K562 (cell line): ENCODE measurements around the gene PEX5. TPM values are rescaled to one million over a fixed set of nuclear protein-coding genes. Genes with fewer than 3 reads are reported as not detected.

Source experiments
- ATAC-seq: fragments of 200-7000 bp; cut with Tn5 transposase; 3 replicates; pipeline ENCODE4 v1.9.1; 2020; ENCODE audit warnings: moderate library complexity
- BruUV-seq: library from RNA; stranded (reverse); fragments of 400-500 nt; replicated peaks from 2 replicates; lab custom pipeline; 2021; lab: Mats Ljungman, UMichigan
- CTCF ChIA-PET: fragments of 300-600 bp; formaldehyde crosslinking; extraction: SDS; loops from one replicate; lab custom pipeline; 2021; ENCODE audit warnings: low intra/inter-chr PET ratio; lab: Yijun Ruan, JAX
- POLR2A ChIA-PET: fragments of 300-600, 350-650 bp; sonication (Branson Sonifier 250); formaldehyde crosslinking; extraction: SDS; loops from one replicate; lab custom pipeline; 2021; ENCODE audit warnings: antibody characterized with exemption, inconsistent platforms; lab: Yijun Ruan, JAX
- DNase-seq, 4 experiments: peaks; one replicate each; pipeline versions ENCODE4 v3.0.0 to v3.0.0-alpha.2; 2011 to 2018; ENCODE audit warnings: low spot score in 3 of 4, mixed read lengths in 3 of 4; ENCODE audit errors: extremely low read depth in 1 of 4
- FAIRE-seq: peaks from 2 replicates; lab custom pipeline; 2011; peaks lifted over from hg19 to GRCh38; lab: Jason Lieb, UNC
- H2AFZ ChIP-seq: 2 replicates; pipeline ENCODE4 v1.6.0; 2011; ENCODE audit warnings: low read depth, low read length, control low read depth, inconsistent platforms
- H3K27ac ChIP-seq: fragments of 200-600 bp; 3 replicates; pipeline ENCODE4 v1.8.0; 2011; ENCODE audit warnings: low read depth, mild to moderate bottlenecking, control low read depth, inconsistent platforms, low read length, moderate library complexity, mixed read lengths; ENCODE audit errors: extremely low read depth
- H3K27me3 ChIP-seq, 2 experiments: fragments of 300-600 bp in 1 of 2; 2 replicates in 1 of 2; 3 replicates in 1 of 2; pipeline versions ENCODE4 v1.6.0 to v1.8.0; 2011; ENCODE audit warnings: inconsistent platforms in 2 of 2, low read length in 2 of 2, mild to moderate bottlenecking in 1 of 2, mixed read lengths in 1 of 2, moderate library complexity in 1 of 2; ENCODE audit not compliant: control insufficient read depth in 2 of 2, insufficient read depth in 2 of 2
- H3K36me3 ChIP-seq: fragments of 300-600 bp; 3 replicates; pipeline ENCODE4 v1.8.0; 2011; ENCODE audit warnings: mild to moderate bottlenecking, low read length, inconsistent platforms; ENCODE audit not compliant: control insufficient read depth, insufficient read depth
- H3K4me1 ChIP-seq, 2 experiments: fragments of 200-600 bp in 1 of 2; replicated peaks in 1 of 2; 2 replicates in 1 of 2; 3 replicates in 1 of 2; pipeline versions ENCODE4 v1.5.1 to v1.8.0; 2011; ENCODE audit warnings: inconsistent platforms in 2 of 2, low read length in 2 of 2, mild to moderate bottlenecking in 1 of 2, mixed read lengths in 1 of 2, moderate library complexity in 1 of 2; ENCODE audit not compliant: control insufficient read depth in 2 of 2, insufficient read depth in 2 of 2
- H3K4me2 ChIP-seq: 2 replicates; pipeline ENCODE4 v1.6.1; 2011; ENCODE audit warnings: low read length, control low read depth, inconsistent platforms, mixed read lengths; ENCODE audit not compliant: insufficient read depth
- H3K4me3 ChIP-seq: fragments of 200-600 bp; sonication (generic), shearing (Covaris generic); 2 replicates; pipeline ENCODE4 v1.5.1; 2016; ENCODE audit warnings: control low read depth, inconsistent platforms
- H3K79me2 ChIP-seq: fragments of 200-600 bp; 3 replicates; pipeline ENCODE4 v1.8.0; 2011; ENCODE audit warnings: low read length, inconsistent platforms; ENCODE audit not compliant: control insufficient read depth, insufficient read depth
- H3K9ac ChIP-seq, 2 experiments: 2 replicates each; pipeline versions ENCODE4 v1.6.0 to v1.6.1; 2011; ENCODE audit warnings: low read depth in 2 of 2, low read length in 2 of 2, control low read depth in 1 of 2, inconsistent platforms in 1 of 2, mild to moderate bottlenecking in 1 of 2, mixed read lengths in 1 of 2; ENCODE audit not compliant: insufficient read depth in 1 of 2
- H3K9me1 ChIP-seq: one replicate; pipeline ENCODE4 v1.6.0; 2011; ENCODE audit warnings: inconsistent platforms, mild to moderate bottlenecking, low read length, moderate library complexity; ENCODE audit not compliant: control insufficient read depth, insufficient read depth
- H3K9me3 ChIP-seq: replicated peaks from 2 replicates; pipeline ENCODE4 v1.5.1; 2011; ENCODE audit warnings: low read depth, low read length, inconsistent platforms; ENCODE audit not compliant: control insufficient read depth, insufficient read depth
- H4K20me1 ChIP-seq: replicated peaks from 2 replicates; pipeline ENCODE4 v1.6.1; 2011; ENCODE audit warnings: low read length, inconsistent platforms, mixed read lengths; ENCODE audit not compliant: control insufficient read depth, insufficient read depth
- ARID3A ChIP-seq: IDR thresholded peaks from 2 replicates; pipeline ENCODE4 v1.6.1; 2012; ENCODE audit warnings: low read depth, low read length, improper control_type of control experiment, borderline replicate concordance
- CEBPB ChIP-seq: fragments of 450-650 bp; IDR thresholded peaks from 2 replicates; pipeline ENCODE4 v1.6.1; 2016; ENCODE audit warnings: missing genetic modification characterization, missing compliant biosample characterization
- E2F8 ChIP-seq: fragments of 450-650 bp; IDR thresholded peaks from 2 replicates; pipeline ENCODE4 v1.7.1; 2018; ENCODE audit warnings: mild to moderate bottlenecking, low read depth; ENCODE audit not compliant: partially characterized antibody
- FOXK2 ChIP-seq, 2 experiments: fragments of 450-650 bp; IDR thresholded peaks in 1 of 2; conservative IDR thresholded peaks in 1 of 2; 2 replicates each; pipeline ENCODE4 v1.6.1; 2016; ENCODE audit warnings: low read depth in 2 of 2, mild to moderate bottlenecking in 1 of 2
- KHSRP ChIP-seq: fragments of 450-650 bp; IDR thresholded peaks from 2 replicates; pipeline ENCODE4 v1.6.1; 2017
- MAFG ChIP-seq: fragments of 450-650 bp; conservative IDR thresholded peaks from 2 replicates; pipeline ENCODE4 v1.6.1; 2016; ENCODE audit warnings: missing genetic modification characterization, missing compliant biosample characterization
- MAZ ChIP-seq, 2 experiments: fragments of 450-650 bp in 1 of 2; sonication (generic) in 1 of 2; formaldehyde crosslinking; IDR thresholded peaks in 1 of 2; conservative IDR thresholded peaks in 1 of 2; 2 replicates each; pipeline versions ENCODE4 v1.4.0 to v1.5.0; 2020; ENCODE audit warnings: mild to moderate bottlenecking in 1 of 2, missing genetic modification reagents in 1 of 2
- SAFB ChIP-seq: fragments of 200-400 bp; formaldehyde crosslinking; IDR thresholded peaks from 2 replicates; pipeline ENCODE4 v1.6.1; 2017; ENCODE audit warnings: low read depth, low read length, borderline replicate concordance
- TBL1XR1 ChIP-seq, 2 experiments: IDR thresholded peaks; 2 replicates each; pipeline ENCODE4 v1.6.1; 2012; ENCODE audit warnings: improper control_type of control experiment in 2 of 2, low read length in 2 of 2, mild to moderate bottlenecking in 1 of 2
- TCF3 ChIP-seq: sonication (generic); formaldehyde crosslinking; IDR thresholded peaks from 2 replicates; pipeline ENCODE4 v1.4.0; 2020; ENCODE audit warnings: mild to moderate bottlenecking, missing genetic modification reagents
- ZNF57 ChIP-seq: fragments of 450-650 bp; formaldehyde crosslinking; IDR thresholded peaks from 2 replicates; pipeline ENCODE4 v1.4.0; 2020; ENCODE audit warnings: mild to moderate bottlenecking, moderate library complexity
- ZNF639 ChIP-seq, 2 experiments: fragments of 200-800 bp in 1 of 2; sonication (Bioruptor generic) in 1 of 2; sonication (generic) in 1 of 2; formaldehyde crosslinking in 1 of 2; IDR thresholded peaks in 1 of 2; conservative IDR thresholded peaks in 1 of 2; 2 replicates each; pipeline versions ENCODE4 v1.5.0 to v1.6.1; 2016 to 2020; ENCODE audit warnings: missing compliant biosample characterization in 1 of 2, missing genetic modification characterization in 1 of 2, missing genetic modification reagents in 1 of 2
- ZNF764 ChIP-seq: fragments of 250-450 bp; sonication (Bioruptor Pico); IDR thresholded peaks from 2 replicates; pipeline ENCODE4 v1.4.0; 2020; ENCODE audit warnings: low read depth, mild to moderate bottlenecking, moderate library complexity
- WGBS: fragments of 100-300 bp; shearing (Covaris generic); methylation state at CpG from one replicate; pipeline ENCODE4 v1.1.6; 2016; ENCODE audit warnings: low coverage, mixed read lengths; ENCODE audit not compliant: insufficient coverage; ENCODE audit errors: missing lambda C conversion rate; 5-methylcytosine and 5-hydroxymethylcytosine counted together
- in situ Hi-C: fragments of 300-500 bp; cut with MboI; formaldehyde crosslinking; loops from 4 replicates; pipeline ENCODE4 v1.15.0; 2018; ENCODE audit warnings: inconsistent platforms, mixed read lengths
- intact Hi-C: fragments of 100-400 bp; cut with micrococcal nuclease; formaldehyde crosslinking; loops from 2 replicates; pipeline ENCODE4 v1.14.2; 2022
- polyA plus RNA-seq, 8 experiments: library from polyadenylated mRNA; depleted of rRNA in 4 of 8; stranded (reverse) in 5 of 8; unstranded in 3 of 8; fragments of >200 nt; fragmentation: Nextera tagmentation in 2 of 8; fragmentation: Illumina TruSeq in 1 of 8; extraction: Ambion mirVana in 2 of 8; extraction: Trizol in 1 of 8; gene quantifications; 2 replicates each; pipeline versions ENCODE4 v1.2.1 to v1.2.3, GENCODE V29; 2011 to 2014; ENCODE audit warnings: inconsistent platforms in 1 of 8, missing spikeins in 1 of 8
- total RNA-seq, 7 experiments: library from RNA; depleted of rRNA in 6 of 7; stranded (reverse); fragments of >200 nt in 6 of 7; fragmentation: Illumina TruSeq in 2 of 7; extraction: Trizol in 2 of 7; gene quantifications; 2 replicates each; pipeline versions ENCODE4 v1.2.1 to v1.2.3, GENCODE V29; 2011 to 2021; ENCODE audit warnings: low replicate concordance in 1 of 7

The PEX5 gene
- total and polyA plus RNA-seq, 9 of the 15 experiments (the other 6 are each of a cell fraction or from before 2014, with no cell fraction given) = 1.4 to 26.1 (median 14.0) TPM

GRCh38 chr12:7242176-7243101 lies 53.0 kb downstream of the PEX5 start:
- peak overlapping the region; percentile 49; the same call in 1 of the 3 replicates for H3K27ac ChIP-seq
- FAIRE-seq = peak; percentile 84
- H3K79me2 ChIP-seq = no peaks in the 10 kb centered on the region
- no peaks in the 10 kb centered on the region for H3K27me3 ChIP-seq
- no peaks in the 10 kb centered on the region for H3K9me1 ChIP-seq
- no peaks in the 10 kb centered on the region for H3K9me3 ChIP-seq
- WGBS = 28% methylated on average over 7 of the region's 7 CpGs
- no peaks in the 10 kb centered on the region for H3K36me3 ChIP-seq
- no peak overlapping the region for H3K4me3 ChIP-seq
- ChIA-PET POLR2A (interaction anchor here (0.6 to 1.4 kb wide), 4 partner anchors 53 to 1795 kb away, joined by 3 to 6 read pairs (median 4); no protein-coding TSS in a partner anchor), CTCF (no interaction called here)
- peaks cover 0 to 21% of the 10 kb centered on the region in 2 experiments; a peak in 4 of 5 replicates for H3K4me1 ChIP-seq
- peak; percentile 92 for ATAC-seq
- intact Hi-C loops (loop anchor here (5.0 kb wide), 1 partner anchor 60 kb away; the partner anchor contains the start of gene ACSM4), in situ Hi-C loops (loop anchor here (5.0 kb wide), 1 partner anchor 60 kb away; the partner anchor contains the start of gene ACSM4)
- BruUV-seq = no TSS peak
- peak overlapping the region; percentile 44; the same call in 1 of the 2 replicates for H3K4me2 ChIP-seq
- H3K9ac ChIP-seq = no peak overlapping the region
- H4K20me1 ChIP-seq = no peaks in the 10 kb centered on the region
- H2AFZ ChIP-seq = peak overlapping the region; percentile 35; the same call in 1 of the 2 replicates
- peak; percentile 43 to 84 (median 50) for DNase-seq
- peak in 1 of 2 experiments; percentile 37; a peak in 1 of 4 replicates for TF ChIP-seq MAZ (CRISPR knock-in tag; conservative IDR thresholded peaks at IDR 0.05 in 1 of 2, IDR thresholded peaks at IDR 0.05 in 1 of 2)
- no peak for TF ChIP-seq E2F8
- no peak for TF ChIP-seq SAFB
- 0 out of 2 replicates have a peak, but pooled peaks have one; percentile 55 for TF ChIP-seq ARID3A
- no peak for TF ChIP-seq FOXK2 (conservative IDR thresholded peaks at IDR 0.05 in 1 of 2, IDR thresholded peaks at IDR 0.05 in 1 of 2; ENCODE audit: low read depth in 2 of 2)
- TF ChIP-seq TBL1XR1 (IDR thresholded peaks at IDR 0.05; ENCODE audit: low read length in 2 of 2) = peak; percentile 37 to 77; a peak in 2 of 4 replicates
- peak in 1 of 2 experiments; percentile 53; a peak in 1 of 4 replicates for TF ChIP-seq ZNF639 (CRISPR knock-in tag; conservative IDR thresholded peaks at IDR 0.05 in 1 of 2, IDR thresholded peaks at IDR 0.05 in 1 of 2)
- no peak for TF ChIP-seq KHSRP
- TF ChIP-seq ZNF764 (CRISPR knock-in tag) = no peak
- TF ChIP-seq CEBPB (tag) = no peak
- peak; percentile 94 for TF ChIP-seq TCF3 (CRISPR knock-in tag)
- TF ChIP-seq ZNF57 (CRISPR knock-in tag) = no peak
- TF ChIP-seq MAFG (tag) = peak; percentile 91
